K562 (cell line): ENCODE measurements around the gene MRAS. TPM values are rescaled to one million over a fixed set of nuclear protein-coding genes. Genes with fewer than 3 reads are reported as not detected.

Experiments used
- ATAC-seq: fragments of 200-7000 bp; cut with Tn5 transposase; 3 replicates; pipeline ENCODE4 v1.9.1; 2020; ENCODE audit warnings: moderate library complexity
- BruUV-seq: library from RNA; stranded (reverse); fragments of 400-500 nt; replicated peaks from 2 replicates; lab custom pipeline; 2021; lab: Mats Ljungman, UMichigan
- CTCF ChIA-PET: fragments of 300-600 bp; formaldehyde crosslinking; extraction: SDS; loops from one replicate; lab custom pipeline; 2021; ENCODE audit warnings: low intra/inter-chr PET ratio; lab: Yijun Ruan, JAX
- POLR2A ChIA-PET: fragments of 300-600, 350-650 bp; sonication (Branson Sonifier 250); formaldehyde crosslinking; extraction: SDS; loops from one replicate; lab custom pipeline; 2021; ENCODE audit warnings: antibody characterized with exemption, inconsistent platforms; lab: Yijun Ruan, JAX
- DNase-seq, 4 experiments: peaks; one replicate each; pipeline versions ENCODE4 v3.0.0 to v3.0.0-alpha.2; 2011 to 2018; ENCODE audit warnings: low spot score in 3 of 4, mixed read lengths in 3 of 4; ENCODE audit errors: extremely low read depth in 1 of 4
- FAIRE-seq: peaks from 2 replicates; lab custom pipeline; 2011; peaks lifted over from hg19 to GRCh38; lab: Jason Lieb, UNC
- H2AFZ ChIP-seq: 2 replicates; pipeline ENCODE4 v1.6.0; 2011; ENCODE audit warnings: low read depth, low read length, control low read depth, inconsistent platforms
- H3K27ac ChIP-seq: fragments of 200-600 bp; 3 replicates; pipeline ENCODE4 v1.8.0; 2011; ENCODE audit warnings: low read depth, mild to moderate bottlenecking, control low read depth, inconsistent platforms, low read length, moderate library complexity, mixed read lengths; ENCODE audit errors: extremely low read depth
- H3K27me3 ChIP-seq, 2 experiments: fragments of 300-600 bp in 1 of 2; 2 replicates in 1 of 2; 3 replicates in 1 of 2; pipeline versions ENCODE4 v1.6.0 to v1.8.0; 2011; ENCODE audit warnings: inconsistent platforms in 2 of 2, low read length in 2 of 2, mild to moderate bottlenecking in 1 of 2, mixed read lengths in 1 of 2, moderate library complexity in 1 of 2; ENCODE audit not compliant: control insufficient read depth in 2 of 2, insufficient read depth in 2 of 2
- H3K36me3 ChIP-seq: fragments of 300-600 bp; 3 replicates; pipeline ENCODE4 v1.8.0; 2011; ENCODE audit warnings: mild to moderate bottlenecking, low read length, inconsistent platforms; ENCODE audit not compliant: control insufficient read depth, insufficient read depth
- H3K4me1 ChIP-seq, 2 experiments: fragments of 200-600 bp in 1 of 2; replicated peaks in 1 of 2; 2 replicates in 1 of 2; 3 replicates in 1 of 2; pipeline versions ENCODE4 v1.5.1 to v1.8.0; 2011; ENCODE audit warnings: inconsistent platforms in 2 of 2, low read length in 2 of 2, mild to moderate bottlenecking in 1 of 2, mixed read lengths in 1 of 2, moderate library complexity in 1 of 2; ENCODE audit not compliant: control insufficient read depth in 2 of 2, insufficient read depth in 2 of 2
- H3K4me2 ChIP-seq: 2 replicates; pipeline ENCODE4 v1.6.1; 2011; ENCODE audit warnings: low read length, control low read depth, inconsistent platforms, mixed read lengths; ENCODE audit not compliant: insufficient read depth
- H3K4me3 ChIP-seq: fragments of 200-600 bp; sonication (generic), shearing (Covaris generic); 2 replicates; pipeline ENCODE4 v1.5.1; 2016; ENCODE audit warnings: control low read depth, inconsistent platforms
- H3K79me2 ChIP-seq: fragments of 200-600 bp; 3 replicates; pipeline ENCODE4 v1.8.0; 2011; ENCODE audit warnings: low read length, inconsistent platforms; ENCODE audit not compliant: control insufficient read depth, insufficient read depth
- H3K9ac ChIP-seq, 2 experiments: 2 replicates each; pipeline versions ENCODE4 v1.6.0 to v1.6.1; 2011; ENCODE audit warnings: low read depth in 2 of 2, low read length in 2 of 2, control low read depth in 1 of 2, inconsistent platforms in 1 of 2, mild to moderate bottlenecking in 1 of 2, mixed read lengths in 1 of 2; ENCODE audit not compliant: insufficient read depth in 1 of 2
- H3K9me1 ChIP-seq: one replicate; pipeline ENCODE4 v1.6.0; 2011; ENCODE audit warnings: inconsistent platforms, mild to moderate bottlenecking, low read length, moderate library complexity; ENCODE audit not compliant: control insufficient read depth, insufficient read depth
- H3K9me3 ChIP-seq: replicated peaks from 2 replicates; pipeline ENCODE4 v1.5.1; 2011; ENCODE audit warnings: low read depth, low read length, inconsistent platforms; ENCODE audit not compliant: control insufficient read depth, insufficient read depth
- H4K20me1 ChIP-seq: replicated peaks from 2 replicates; pipeline ENCODE4 v1.6.1; 2011; ENCODE audit warnings: low read length, inconsistent platforms, mixed read lengths; ENCODE audit not compliant: control insufficient read depth, insufficient read depth
- BCL6 ChIP-seq: fragments of 250-450 bp; sonication (Bioruptor Pico); IDR thresholded peaks from 2 replicates; pipeline ENCODE4 v1.4.0; 2020
- EZH2 ChIP-seq: IDR thresholded peaks from 2 replicates; pipeline ENCODE4 v1.6.1; 2012; ENCODE audit warnings: low read depth, mild to moderate bottlenecking, inconsistent platforms, low read length, borderline replicate concordance
- RCOR1 ChIP-seq, 2 experiments: IDR thresholded peaks; 2 replicates each; pipeline ENCODE4 v1.6.1; 2012; ENCODE audit warnings: low read depth in 2 of 2, low read length in 2 of 2, borderline replicate concordance in 1 of 2, improper control_type of control experiment in 1 of 2
- SMAD1 ChIP-seq: fragments of 150-350 bp; IDR thresholded peaks from 2 replicates; pipeline ENCODE4 v1.6.1; 2014; ENCODE audit warnings: low read length, low read depth; ENCODE audit not compliant: partially characterized antibody
- SRSF9 ChIP-seq: fragments of 200-400 bp; formaldehyde crosslinking; IDR thresholded peaks from 2 replicates; pipeline ENCODE4 v1.6.1; 2017; ENCODE audit warnings: low read depth, low read length, borderline replicate concordance
- ZNF23 ChIP-seq: fragments of 250-450 bp; sonication (Bioruptor Pico); IDR thresholded peaks from 2 replicates; pipeline ENCODE4 v1.4.0; 2020; ENCODE audit warnings: mild to moderate bottlenecking
- WGBS: fragments of 100-300 bp; shearing (Covaris generic); methylation state at CpG from one replicate; pipeline ENCODE4 v1.1.6; 2016; ENCODE audit warnings: low coverage, mixed read lengths; ENCODE audit not compliant: insufficient coverage; ENCODE audit errors: missing lambda C conversion rate; 5-methylcytosine and 5-hydroxymethylcytosine counted together
- in situ Hi-C: fragments of 300-500 bp; cut with MboI; formaldehyde crosslinking; loops from 4 replicates; pipeline ENCODE4 v1.15.0; 2018; ENCODE audit warnings: inconsistent platforms, mixed read lengths
- intact Hi-C: fragments of 100-400 bp; cut with micrococcal nuclease; formaldehyde crosslinking; loops from 2 replicates; pipeline ENCODE4 v1.14.2; 2022
- polyA plus RNA-seq, 8 experiments: library from polyadenylated mRNA; depleted of rRNA in 4 of 8; stranded (reverse) in 5 of 8; unstranded in 3 of 8; fragments of >200 nt; fragmentation: Nextera tagmentation in 2 of 8; fragmentation: Illumina TruSeq in 1 of 8; extraction: Ambion mirVana in 2 of 8; extraction: Trizol in 1 of 8; gene quantifications; 2 replicates each; pipeline versions ENCODE4 v1.2.1 to v1.2.3, GENCODE V29; 2011 to 2014; ENCODE audit warnings: inconsistent platforms in 1 of 8, missing spikeins in 1 of 8
- total RNA-seq, 7 experiments: library from RNA; depleted of rRNA in 6 of 7; stranded (reverse); fragments of >200 nt in 6 of 7; fragmentation: Illumina TruSeq in 2 of 7; extraction: Trizol in 2 of 7; gene quantifications; 2 replicates each; pipeline versions ENCODE4 v1.2.1 to v1.2.3, GENCODE V29; 2011 to 2021; ENCODE audit warnings: low replicate concordance in 1 of 7
- TF ChIP-seq, protein P1 (sequence below), 2 experiments: fragments of 450-650 bp in 1 of 2; sonication (generic) in 1 of 2; formaldehyde crosslinking in 1 of 2; IDR thresholded peaks in 1 of 2; conservative IDR thresholded peaks in 1 of 2; 2 replicates each; pipeline versions ENCODE4 v1.6.1 to v1.8.1; 2016 to 2023; ENCODE audit warnings: mild to moderate bottlenecking in 2 of 2, moderate library complexity in 2 of 2, inconsistent platforms in 1 of 2, missing genetic modification reagents in 1 of 2
- TF ChIP-seq, protein P2 (sequence below), 2 experiments: fragments of 450-650 bp in 1 of 2; sonication (generic) in 1 of 2; formaldehyde crosslinking in 1 of 2; IDR thresholded peaks; 2 replicates each; pipeline versions ENCODE4 v1.7.1 to v1.9.0; 2016 to 2022; ENCODE audit warnings: inconsistent platforms in 1 of 2, mild to moderate bottlenecking in 1 of 2, missing genetic modification reagents in 1 of 2

MRAS gene
- total and polyA plus RNA-seq, 9 of the 15 experiments (the other 6 are each of a cell fraction or from before 2014, with no cell fraction given), result 1.5 to 10.0 (median 5.0) TPM

DNA sequence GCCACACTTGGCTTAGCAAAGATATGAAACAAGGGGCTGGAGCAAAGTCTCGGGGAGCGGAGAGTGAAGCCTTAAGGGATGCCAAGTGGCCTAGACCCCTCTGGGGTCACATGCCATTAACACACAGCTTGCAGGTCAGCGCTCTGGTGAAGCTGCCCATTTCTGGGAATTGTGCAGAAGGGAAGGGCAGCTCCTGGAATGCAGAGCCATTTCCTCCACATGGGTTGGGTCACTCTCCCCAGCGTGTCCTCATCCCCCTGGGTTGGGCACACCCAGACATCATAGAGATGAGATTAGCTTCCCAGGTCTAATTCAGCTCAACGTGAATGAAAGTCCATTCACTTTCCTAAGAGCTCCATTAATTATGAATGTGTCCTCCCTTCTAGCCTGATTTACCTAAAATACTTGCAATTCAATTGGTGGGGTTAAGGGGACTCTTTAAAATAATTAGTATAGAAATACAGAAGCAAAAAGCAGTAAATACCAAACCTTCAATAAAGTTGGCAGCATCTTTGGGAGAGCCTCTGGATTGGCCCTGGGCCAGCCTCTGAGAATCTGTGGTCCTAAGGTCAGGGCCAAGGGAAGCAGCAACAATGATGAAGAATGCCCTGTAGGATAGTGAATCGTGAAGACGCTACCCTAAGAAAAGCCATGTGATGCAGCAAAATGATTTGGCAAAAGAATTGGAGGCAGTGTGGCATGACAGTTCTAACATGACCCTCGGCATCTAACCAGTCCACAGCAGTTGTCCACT, 17.8 kb downstream of the MRAS start:
- Histone ChIP-seq H3K9ac (no peak overlapping the region), H3K27ac (no peak overlapping the region), H3K9me3 (no peaks in the 10 kb centered on the region), H3K79me2 (no peaks in the 10 kb centered on the region), H3K4me3 (no peak overlapping the region), H3K4me1 (no peaks in the 10 kb centered on the region; a peak in 2 of 5 replicates), H4K20me1 (no peaks in the 10 kb centered on the region), H3K36me3 (no peaks in the 10 kb centered on the region), H3K27me3 (peaks cover 0 to 34% of the 10 kb centered on the region in 2 experiments; a peak in 3 of 5 replicates), H3K9me1 (no peaks in the 10 kb centered on the region), H2AFZ (no peak overlapping the region), H3K4me2 (no peak overlapping the region)
- DNase-seq (no peak), ATAC-seq (no peak), FAIRE-seq (no peak)
- BruUV-seq, result no TSS peak
- intact Hi-C loops (no loop called here), in situ Hi-C loops (no loop called here)
- 6% methylated on average over 6 of the region's 8 CpGs for WGBS
- ChIA-PET CTCF (no interaction called here), POLR2A (interaction anchor here (0.6 kb wide), 2 partner anchors 12 to 40 kb away, joined by 3 read pairs; no protein-coding TSS in a partner anchor)
- TF ChIP-seq SMAD1, result no peak
- no peak for TF ChIP-seq ZNF23
- no peak for TF ChIP-seq EZH2
- TF ChIP-seq, protein P1, sequence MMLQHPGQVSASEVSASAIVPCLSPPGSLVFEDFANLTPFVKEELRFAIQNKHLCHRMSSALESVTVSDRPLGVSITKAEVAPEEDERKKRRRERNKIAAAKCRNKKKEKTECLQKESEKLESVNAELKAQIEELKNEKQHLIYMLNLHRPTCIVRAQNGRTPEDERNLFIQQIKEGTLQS (IDR thresholded peaks at IDR 0.05), result no peak
- TF ChIP-seq, protein P1 (CRISPR knock-in tag; conservative IDR thresholded peaks at IDR 0.05), result no peak
- TF ChIP-seq, protein P2, sequence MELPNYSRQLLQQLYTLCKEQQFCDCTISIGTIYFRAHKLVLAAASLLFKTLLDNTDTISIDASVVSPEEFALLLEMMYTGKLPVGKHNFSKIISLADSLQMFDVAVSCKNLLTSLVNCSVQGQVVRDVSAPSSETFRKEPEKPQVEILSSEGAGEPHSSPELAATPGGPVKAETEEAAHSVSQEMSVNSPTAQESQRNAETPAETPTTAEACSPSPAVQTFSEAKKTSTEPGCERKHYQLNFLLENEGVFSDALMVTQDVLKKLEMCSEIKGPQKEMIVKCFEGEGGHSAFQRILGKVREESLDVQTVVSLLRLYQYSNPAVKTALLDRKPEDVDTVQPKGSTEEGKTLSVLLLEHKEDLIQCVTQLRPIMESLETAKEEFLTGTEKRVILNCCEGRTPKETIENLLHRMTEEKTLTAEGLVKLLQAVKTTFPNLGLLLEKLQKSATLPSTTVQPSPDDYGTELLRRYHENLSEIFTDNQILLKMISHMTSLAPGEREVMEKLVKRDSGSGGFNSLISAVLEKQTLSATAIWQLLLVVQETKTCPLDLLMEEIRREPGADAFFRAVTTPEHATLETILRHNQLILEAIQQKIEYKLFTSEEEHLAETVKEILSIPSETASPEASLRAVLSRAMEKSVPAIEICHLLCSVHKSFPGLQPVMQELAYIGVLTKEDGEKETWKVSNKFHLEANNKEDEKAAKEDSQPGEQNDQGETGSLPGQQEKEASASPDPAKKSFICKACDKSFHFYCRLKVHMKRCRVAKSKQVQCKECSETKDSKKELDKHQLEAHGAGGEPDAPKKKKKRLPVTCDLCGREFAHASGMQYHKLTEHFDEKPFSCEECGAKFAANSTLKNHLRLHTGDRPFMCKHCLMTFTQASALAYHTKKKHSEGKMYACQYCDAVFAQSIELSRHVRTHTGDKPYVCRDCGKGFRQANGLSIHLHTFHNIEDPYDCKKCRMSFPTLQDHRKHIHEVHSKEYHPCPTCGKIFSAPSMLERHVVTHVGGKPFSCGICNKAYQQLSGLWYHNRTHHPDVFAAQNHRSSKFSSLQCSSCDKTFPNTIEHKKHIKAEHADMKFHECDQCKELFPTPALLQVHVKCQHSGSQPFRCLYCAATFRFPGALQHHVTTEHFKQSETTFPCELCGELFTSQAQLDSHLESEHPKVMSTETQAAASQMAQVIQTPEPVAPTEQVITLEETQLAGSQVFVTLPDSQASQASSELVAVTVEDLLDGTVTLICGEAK (IDR thresholded peaks at IDR 0.05), result no peak
- TF ChIP-seq, protein P2 (CRISPR knock-in tag; IDR thresholded peaks at IDR 0.05), result no peak
- no peak for TF ChIP-seq SRSF9
- no peak for TF ChIP-seq RCOR1 (IDR thresholded peaks at IDR 0.05; ENCODE audit: borderline replicate concordance in 1 of 2, low read depth in 2 of 2, low read length in 2 of 2)
- no peak for TF ChIP-seq BCL6
